Measurements from ENCODE around the gene EXOC2. TPM values are rescaled to one million over a fixed set of nuclear protein-coding genes. Genes with fewer than 3 reads are reported as not detected.

Gene EXOC2
- total and polyA plus RNA-seq, 2 of the 13 experiments (the other 11 are each of a cell fraction or from before 2014, with no cell fraction given): 12.6 to 22.9 TPM

DNA sequence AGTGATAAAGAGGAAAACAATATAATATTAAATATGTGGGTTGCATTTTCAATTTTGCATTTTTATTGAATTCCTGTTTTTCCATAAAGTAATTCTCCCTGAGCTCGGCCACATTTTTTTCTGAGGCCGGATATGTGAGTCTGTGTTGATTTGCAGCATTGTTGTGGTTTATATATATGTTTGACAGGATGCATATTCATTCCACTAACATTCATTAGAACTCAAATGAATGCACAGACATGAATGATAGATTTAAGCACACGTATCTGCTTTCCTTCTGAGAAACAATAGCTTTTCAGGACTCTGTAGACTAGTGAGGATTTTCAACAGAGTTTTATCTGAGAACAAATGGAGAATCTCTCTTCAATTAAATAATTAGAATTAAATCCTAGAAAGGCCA is 10.6 kb upstream of the EXOC2 start (continued):
- TF ChIP-seq, protein P1, sequence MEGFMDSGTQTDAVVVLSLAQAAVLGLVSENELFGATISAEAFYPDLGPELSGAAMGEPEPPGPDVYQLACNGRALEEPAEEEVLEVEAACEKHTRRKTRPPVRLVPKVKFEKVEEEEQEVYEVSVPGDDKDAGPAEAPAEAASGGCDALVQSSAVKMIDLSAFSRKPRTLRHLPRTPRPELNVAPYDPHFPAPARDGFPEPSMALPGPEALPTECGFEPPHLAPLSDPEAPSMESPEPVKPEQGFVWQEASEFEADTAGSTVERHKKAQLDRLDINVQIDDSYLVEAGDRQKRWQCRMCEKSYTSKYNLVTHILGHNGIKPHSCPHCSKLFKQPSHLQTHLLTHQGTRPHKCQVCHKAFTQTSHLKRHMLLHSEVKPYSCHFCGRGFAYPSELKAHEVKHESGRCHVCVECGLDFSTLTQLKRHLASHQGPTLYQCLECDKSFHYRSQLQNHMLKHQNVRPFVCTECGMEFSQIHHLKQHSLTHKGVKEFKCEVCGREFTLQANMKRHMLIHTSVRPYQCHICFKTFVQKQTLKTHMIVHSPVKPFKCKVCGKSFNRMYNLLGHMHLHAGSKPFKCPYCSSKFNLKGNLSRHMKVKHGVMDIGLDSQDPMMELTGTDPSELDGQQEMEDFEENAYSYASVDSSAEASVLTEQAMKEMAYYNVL (CRISPR knock-in tag; IDR thresholded peaks at IDR 0.05; ENCODE audit: borderline replicate concordance): no peak
- no peak for TF ChIP-seq ZIK1 (CRISPR knock-in tag; IDR thresholded peaks at IDR 0.05; ENCODE audit: borderline replicate concordance, low read depth)
- TF ChIP-seq, protein P2, sequence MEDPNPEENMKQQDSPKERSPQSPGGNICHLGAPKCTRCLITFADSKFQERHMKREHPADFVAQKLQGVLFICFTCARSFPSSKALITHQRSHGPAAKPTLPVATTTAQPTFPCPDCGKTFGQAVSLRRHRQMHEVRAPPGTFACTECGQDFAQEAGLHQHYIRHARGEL (CRISPR knock-in tag; IDR thresholded peaks at IDR 0.05): no peak
- TF ChIP-seq, protein P3, sequence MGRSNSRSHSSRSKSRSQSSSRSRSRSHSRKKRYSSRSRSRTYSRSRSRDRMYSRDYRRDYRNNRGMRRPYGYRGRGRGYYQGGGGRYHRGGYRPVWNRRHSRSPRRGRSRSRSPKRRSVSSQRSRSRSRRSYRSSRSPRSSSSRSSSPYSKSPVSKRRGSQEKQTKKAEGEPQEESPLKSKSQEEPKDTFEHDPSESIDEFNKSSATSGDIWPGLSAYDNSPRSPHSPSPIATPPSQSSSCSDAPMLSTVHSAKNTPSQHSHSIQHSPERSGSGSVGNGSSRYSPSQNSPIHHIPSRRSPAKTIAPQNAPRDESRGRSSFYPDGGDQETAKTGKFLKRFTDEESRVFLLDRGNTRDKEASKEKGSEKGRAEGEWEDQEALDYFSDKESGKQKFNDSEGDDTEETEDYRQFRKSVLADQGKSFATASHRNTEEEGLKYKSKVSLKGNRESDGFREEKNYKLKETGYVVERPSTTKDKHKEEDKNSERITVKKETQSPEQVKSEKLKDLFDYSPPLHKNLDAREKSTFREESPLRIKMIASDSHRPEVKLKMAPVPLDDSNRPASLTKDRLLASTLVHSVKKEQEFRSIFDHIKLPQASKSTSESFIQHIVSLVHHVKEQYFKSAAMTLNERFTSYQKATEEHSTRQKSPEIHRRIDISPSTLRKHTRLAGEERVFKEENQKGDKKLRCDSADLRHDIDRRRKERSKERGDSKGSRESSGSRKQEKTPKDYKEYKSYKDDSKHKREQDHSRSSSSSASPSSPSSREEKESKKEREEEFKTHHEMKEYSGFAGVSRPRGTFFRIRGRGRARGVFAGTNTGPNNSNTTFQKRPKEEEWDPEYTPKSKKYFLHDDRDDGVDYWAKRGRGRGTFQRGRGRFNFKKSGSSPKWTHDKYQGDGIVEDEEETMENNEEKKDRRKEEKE (IDR thresholded peaks at IDR 0.05): no peak
- TF ChIP-seq ZNF614 (CRISPR knock-in tag; IDR thresholded peaks at IDR 0.05; ENCODE audit: borderline replicate concordance): no peak

DNA sequence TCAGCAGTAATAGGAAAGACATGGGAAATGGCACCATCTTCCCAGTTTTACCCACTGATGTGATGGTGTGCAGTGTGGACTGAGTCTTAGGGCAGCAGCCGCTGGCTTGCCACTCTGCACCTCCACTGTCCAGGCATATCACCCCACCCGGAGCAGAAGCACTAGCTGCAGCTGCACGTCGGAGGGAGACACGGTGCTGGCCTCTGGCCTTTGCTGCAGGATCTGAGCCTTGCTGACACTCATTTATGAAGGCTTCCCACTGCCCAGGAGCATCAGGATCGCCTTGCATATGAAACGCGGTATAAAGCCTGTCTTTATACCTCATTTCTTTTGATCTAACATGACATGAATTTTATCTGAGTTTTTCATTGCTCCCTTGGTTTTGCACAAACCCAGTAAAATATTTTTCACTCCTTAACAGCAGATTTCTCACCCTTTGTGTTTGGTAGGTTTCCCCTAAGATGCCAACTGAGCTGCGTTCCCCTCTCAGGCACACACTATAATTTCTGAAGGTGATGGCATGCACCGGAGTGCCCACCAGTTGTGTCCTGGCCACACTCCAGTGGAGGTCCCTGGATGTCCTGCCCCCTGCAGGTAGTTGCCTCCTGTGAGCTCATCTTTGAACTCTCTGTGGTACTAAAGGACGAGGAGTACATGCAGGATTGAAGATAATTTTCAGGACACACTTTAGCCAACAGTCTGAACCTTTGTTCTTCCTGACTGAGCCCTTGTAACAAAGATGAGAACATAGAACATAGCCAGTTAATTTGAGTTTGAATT is 9.0 kb upstream of the EXOC2 start:
- no peak overlapping the region for H3K27ac ChIP-seq (ENCODE audit: extremely low read length, insufficient read depth, low read length)
- FAIRE-seq (peak; percentile 50), ATAC-seq (peak; percentile 89), DNase-seq (ENCODE audit: low spot score) (peak; percentile 39)
- H3K4me2 ChIP-seq (ENCODE audit: low read depth, low read length): no peak overlapping the region
- H3K79me2 ChIP-seq (ENCODE audit: insufficient read depth, low read length): no peaks in the 10 kb centered on the region
- BruUV-seq (replicated peaks): no TSS peak
- H3K36me3 ChIP-seq (replicated peaks in 1 of 2; ENCODE audit: control insufficient read depth in 1 of 2, insufficient read depth in 2 of 2, low read length in 2 of 2): no peaks in the 10 kb centered on the region
- H3K9ac ChIP-seq (ENCODE audit: insufficient read depth, low read depth, low read length): no peak overlapping the region
- no peaks in the 10 kb centered on the region for H4K20me1 ChIP-seq (ENCODE audit: insufficient read depth, low read length)
- 24% methylated on average over 11 of the region's 11 CpGs for WGBS (ENCODE audit: low lambda C conversion rate)
- peaks cover 2 to 46% of the 10 kb centered on the region in 2 experiments; a peak in 3 of 5 replicates for H3K27me3 ChIP-seq (ENCODE audit: control insufficient read depth in 1 of 2, insufficient read depth in 2 of 2, low read length in 2 of 2)
- in situ Hi-C loops (cut with HindIII; ENCODE audit: extremely low pct_ligation_motif_present, low pct_unique_long_range_greater_than_20kb) (no loop called here), intact Hi-C loops (cut with micrococcal nuclease; ENCODE audit: unreplicated experiment) (no loop called here)
- CTCF ChIA-PET (ENCODE audit: low intra/inter-chr PET ratio, low total read pairs): interaction anchor here (1.7 kb wide), 1 partner anchor 108 kb away, joined by 4 read pairs; no protein-coding TSS in a partner anchor
- POLR2A ChIA-PET: no interaction called here
- no peaks in the 10 kb centered on the region for H3K4me1 ChIP-seq (ENCODE audit: insufficient read depth, low read length)
- no peaks in the 10 kb centered on the region for H3K9me3 ChIP-seq (ENCODE audit: low read length)
- no peak overlapping the region for H3K4me3 ChIP-seq (replicated peaks in 1 of 3; ENCODE audit: insufficient read depth in 1 of 3, low read depth in 2 of 3, low read length in 3 of 3)
- H2AFZ ChIP-seq (ENCODE audit: low read length): no peak overlapping the region
- TF ChIP-seq ZBTB7A (CRISPR knock-in tag; IDR thresholded peaks at IDR 0.05): no peak
- TF ChIP-seq, protein P4, sequence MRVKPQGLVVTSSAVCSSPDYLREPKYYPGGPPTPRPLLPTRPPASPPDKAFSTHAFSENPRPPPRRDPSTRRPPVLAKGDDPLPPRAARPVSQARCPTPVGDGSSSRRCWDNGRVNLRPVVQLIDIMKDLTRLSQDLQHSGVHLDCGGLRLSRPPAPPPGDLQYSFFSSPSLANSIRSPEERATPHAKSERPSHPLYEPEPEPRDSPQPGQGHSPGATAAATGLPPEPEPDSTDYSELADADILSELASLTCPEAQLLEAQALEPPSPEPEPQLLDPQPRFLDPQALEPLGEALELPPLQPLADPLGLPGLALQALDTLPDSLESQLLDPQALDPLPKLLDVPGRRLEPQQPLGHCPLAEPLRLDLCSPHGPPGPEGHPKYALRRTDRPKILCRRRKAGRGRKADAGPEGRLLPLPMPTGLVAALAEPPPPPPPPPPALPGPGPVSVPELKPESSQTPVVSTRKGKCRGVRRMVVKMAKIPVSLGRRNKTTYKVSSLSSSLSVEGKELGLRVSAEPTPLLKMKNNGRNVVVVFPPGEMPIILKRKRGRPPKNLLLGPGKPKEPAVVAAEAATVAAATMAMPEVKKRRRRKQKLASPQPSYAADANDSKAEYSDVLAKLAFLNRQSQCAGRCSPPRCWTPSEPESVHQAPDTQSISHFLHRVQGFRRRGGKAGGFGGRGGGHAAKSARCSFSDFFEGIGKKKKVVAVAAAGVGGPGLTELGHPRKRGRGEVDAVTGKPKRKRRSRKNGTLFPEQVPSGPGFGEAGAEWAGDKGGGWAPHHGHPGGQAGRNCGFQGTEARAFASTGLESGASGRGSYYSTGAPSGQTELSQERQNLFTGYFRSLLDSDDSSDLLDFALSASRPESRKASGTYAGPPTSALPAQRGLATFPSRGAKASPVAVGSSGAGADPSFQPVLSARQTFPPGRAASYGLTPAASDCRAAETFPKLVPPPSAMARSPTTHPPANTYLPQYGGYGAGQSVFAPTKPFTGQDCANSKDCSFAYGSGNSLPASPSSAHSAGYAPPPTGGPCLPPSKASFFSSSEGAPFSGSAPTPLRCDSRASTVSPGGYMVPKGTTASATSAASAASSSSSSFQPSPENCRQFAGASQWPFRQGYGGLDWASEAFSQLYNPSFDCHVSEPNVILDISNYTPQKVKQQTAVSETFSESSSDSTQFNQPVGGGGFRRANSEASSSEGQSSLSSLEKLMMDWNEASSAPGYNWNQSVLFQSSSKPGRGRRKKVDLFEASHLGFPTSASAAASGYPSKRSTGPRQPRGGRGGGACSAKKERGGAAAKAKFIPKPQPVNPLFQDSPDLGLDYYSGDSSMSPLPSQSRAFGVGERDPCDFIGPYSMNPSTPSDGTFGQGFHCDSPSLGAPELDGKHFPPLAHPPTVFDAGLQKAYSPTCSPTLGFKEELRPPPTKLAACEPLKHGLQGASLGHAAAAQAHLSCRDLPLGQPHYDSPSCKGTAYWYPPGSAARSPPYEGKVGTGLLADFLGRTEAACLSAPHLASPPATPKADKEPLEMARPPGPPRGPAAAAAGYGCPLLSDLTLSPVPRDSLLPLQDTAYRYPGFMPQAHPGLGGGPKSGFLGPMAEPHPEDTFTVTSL (CRISPR knock-in tag; IDR thresholded peaks at IDR 0.05; ENCODE audit: borderline replicate concordance): no peak
- TF ChIP-seq SMAD3 (CRISPR knock-in tag; IDR thresholded peaks at IDR 0.05): no peak
- TF ChIP-seq STAG1 (CRISPR knock-in tag; IDR thresholded peaks at IDR 0.05): peak; percentile 38

Measured in HepG2 (cell line).